G401 (cell line): ENCODE data around the gene VEGFD. TPM values are rescaled to one million over a fixed set of nuclear protein-coding genes. Genes with fewer than 3 reads are reported as not detected.
A peak's percentile ranks its signal among the peaks of the same experiment; 100 is the strongest.

ENCODE experiments used
- DNase-seq: peaks from one replicate; pipeline ENCODE4 v3.0.0-alpha.2; 2015; ENCODE audit warnings: low spot score
- in situ Hi-C: cut with HindIII; loops from 2 replicates; pipeline ENCODE4 v1.10.0; 2016; ENCODE audit warnings: low sequenced_read_pairs, mixed read lengths
- total RNA-seq: library from RNA; depleted of rRNA; stranded (reverse); fragments of >200 nt; shearing (Covaris generic); gene quantifications from 2 replicates; pipeline ENCODE4 v1.2.3, GENCODE V29; 2014

Gene VEGFD
- total RNA-seq, 1 experiment from 2014 or later: not detected

- no peak for DNase-seq
- in situ Hi-C loops: no loop called here
These were observed 17.5 kb downstream of the VEGFD start for GRCh38 chrX:15366506-15367352.

GRCh38 chrX:15359701-15360100 lies 24.5 kb downstream of the VEGFD start:
- DNase-seq: no peak
- in situ Hi-C loops: no loop called here

GRCh38 chrX:15358533-15358932 lies 25.7 kb downstream of the VEGFD start:
- DNase-seq: no peak
- in situ Hi-C loops: no loop called here

GRCh38 chrX:15356444-15356843 lies 27.8 kb downstream of the VEGFD start:
- in situ Hi-C loops: no loop called here
- DNase-seq: no peak

- no peak for DNase-seq
- in situ Hi-C loops: no loop called here
These were observed 33.8 kb downstream of the VEGFD start for GRCh38 chrX:15350329-15350996.

GRCh38 chrX:15349046-15349445 lies 35.2 kb downstream of the VEGFD start:
- DNase-seq: peak; percentile 59
- in situ Hi-C loops: no loop called here

GRCh38 chrX:15345976-15346375 lies 38.2 kb downstream of the VEGFD start:
- in situ Hi-C loops: no loop called here
- no peak for DNase-seq

- in situ Hi-C loops: no loop called here
- DNase-seq: no peak
These were observed 40.1 kb downstream of the VEGFD start for GRCh38 chrX:15344106-15344505.

GRCh38 chrX:15343075-15343476 lies 41.1 kb downstream of the VEGFD start:
- in situ Hi-C loops: no loop called here
- DNase-seq: no peak

- no peak for DNase-seq
These were observed 43.3 kb downstream of the VEGFD start for GRCh38 chrX:15340867-15341266.

GRCh38 chrX:15336023-15336413 lies 48.2 kb downstream of the VEGFD start:
- in situ Hi-C loops: no loop called here
- no peak for DNase-seq

More at GRCh38 chrX:15340867-15341266, 43.3 kb downstream of the VEGFD start:
- in situ Hi-C loops: no loop called here

- in situ Hi-C loops: no loop called here
- peak; percentile 96 for DNase-seq
These were observed 48.8 kb downstream of the VEGFD start, which contains the start of gene PIGA for GRCh38 chrX:15335135-15336022. PIGA (minus strand) TSS chrX:15335523; CDS start chrX:15331930, 3,593 bp downstream.

- no peak for DNase-seq
- in situ Hi-C loops: no loop called here
These were observed 49.7 kb downstream of the VEGFD start for GRCh38 chrX:15334561-15334960.

GRCh38 chrX:15328821-15329220 lies 55.4 kb downstream of the VEGFD start:
- in situ Hi-C loops: no loop called here
- DNase-seq: no peak

- DNase-seq: no peak
- in situ Hi-C loops: no loop called here
These were observed 56.1 kb downstream of the VEGFD start for GRCh38 chrX:15328131-15328530.

GRCh38 chrX:15322472-15322871 lies 61.7 kb downstream of the VEGFD start:
- in situ Hi-C loops: no loop called here
- DNase-seq: no peak

GRCh38 chrX:15322072-15322471 lies 62.1 kb downstream of the VEGFD start:
- in situ Hi-C loops: no loop called here
- no peak for DNase-seq

GRCh38 chrX:15321447-15321846 lies 62.8 kb downstream of the VEGFD start:
- in situ Hi-C loops: no loop called here
- no peak for DNase-seq

GRCh38 chrX:15320297-15320696 lies 63.9 kb downstream of the VEGFD start:
- DNase-seq: no peak
- in situ Hi-C loops: no loop called here

- in situ Hi-C loops: no loop called here
- DNase-seq: no peak
These were observed 65.1 kb downstream of the VEGFD start for GRCh38 chrX:15319075-15319474.
